Measurements from ENCODE around the gene CASQ2. TPM values are rescaled to one million over a fixed set of nuclear protein-coding genes. Genes with fewer than 3 reads are reported as not detected.

Gene CASQ2
- total RNA-seq, 1 experiment from 2014 or later = not detected

- Mint-ChIP-seq H3K27ac (ENCODE audit: low read depth, unreplicated experiment) (no peak overlapping the region), H3K4me3 (ENCODE audit: unreplicated experiment) (no peak overlapping the region), H3K36me3 (ENCODE audit: insufficient read depth, unreplicated experiment) (peaks cover 31% of the 10 kb centered on the region), H3K9me3 (ENCODE audit: unreplicated experiment) (peaks cover 8% of the 10 kb centered on the region), H3K4me1 (ENCODE audit: insufficient read depth, unreplicated experiment) (peaks cover 27% of the 10 kb centered on the region), H3K27me3 (ENCODE audit: insufficient read depth, unreplicated experiment) (no peaks in the 10 kb centered on the region)
- no TSS peak for BruUV-seq (replicated peaks)
- ChIA-PET POLR2A (no interaction called here), CTCF (no interaction called here)
- peak; percentile 53 for DNase-seq (ENCODE audit: unreplicated experiment)
- no peak for TF ChIP-seq CTCF (IDR thresholded peaks at IDR 0.05; ENCODE audit: unreplicated experiment)
- intact Hi-C loops (cut with micrococcal nuclease) = no loop called here
Observed at GRCh38 chr1:115665319-115666096, 103.0 kb downstream of the CASQ2 start.

GRCh38 chr1:115661157-115661556 is 107.4 kb downstream of the CASQ2 start:
- Mint-ChIP-seq H3K27me3 (ENCODE audit: insufficient read depth, unreplicated experiment) (no peaks in the 10 kb centered on the region), H3K9me3 (ENCODE audit: unreplicated experiment) (no peaks in the 10 kb centered on the region), H3K36me3 (ENCODE audit: insufficient read depth, unreplicated experiment) (peaks cover 30% of the 10 kb centered on the region), H3K27ac (ENCODE audit: low read depth, unreplicated experiment) (peak overlapping the region; percentile 23), H3K4me3 (ENCODE audit: unreplicated experiment) (no peak overlapping the region), H3K4me1 (ENCODE audit: insufficient read depth, unreplicated experiment) (peaks cover 9% of the 10 kb centered on the region)
- no TSS peak for BruUV-seq (replicated peaks)
- intact Hi-C loops (cut with micrococcal nuclease) = no loop called here
- CTCF ChIA-PET = no interaction called here
- POLR2A ChIA-PET = interaction anchor here (1.2 to 2.6 kb wide), 2 partner anchors 16 to 18 kb away, joined by 4 to 7 read pairs; no protein-coding TSS in a partner anchor
- TF ChIP-seq CTCF (IDR thresholded peaks at IDR 0.05; ENCODE audit: unreplicated experiment) = no peak
- no peak for DNase-seq (ENCODE audit: unreplicated experiment)

GRCh38 chr1:115660151-115660550 is 108.4 kb downstream of the CASQ2 start:
- H3K4me3 Mint-ChIP-seq (ENCODE audit: unreplicated experiment) = no peak overlapping the region
- H3K9me3 Mint-ChIP-seq (ENCODE audit: unreplicated experiment) = no peaks in the 10 kb centered on the region
- CTCF ChIA-PET = interaction anchor here (0.7 to 1.2 kb wide), 4 partner anchors 18 to 104 kb away, joined by 3 to 5 read pairs (median 4); no protein-coding TSS in a partner anchor
- H3K4me1 Mint-ChIP-seq (ENCODE audit: insufficient read depth, unreplicated experiment) = peaks cover 2% of the 10 kb centered on the region
- no peak for DNase-seq (ENCODE audit: unreplicated experiment)
- intact Hi-C loops (cut with micrococcal nuclease) = no loop called here
- POLR2A ChIA-PET = interaction anchor here (1.3 to 2.6 kb wide), 2 partner anchors 15 to 19 kb away, joined by 5 to 7 read pairs; no protein-coding TSS in a partner anchor
- H3K27ac Mint-ChIP-seq (ENCODE audit: low read depth, unreplicated experiment) = no peak overlapping the region
- H3K27me3 Mint-ChIP-seq (ENCODE audit: insufficient read depth, unreplicated experiment) = no peaks in the 10 kb centered on the region
- no TSS peak for BruUV-seq (replicated peaks)
- no peak for TF ChIP-seq CTCF (IDR thresholded peaks at IDR 0.05; ENCODE audit: unreplicated experiment)
- peaks cover 31% of the 10 kb centered on the region for H3K36me3 Mint-ChIP-seq (ENCODE audit: insufficient read depth, unreplicated experiment)

- no peak for DNase-seq (ENCODE audit: unreplicated experiment)
- H3K4me3 Mint-ChIP-seq (ENCODE audit: unreplicated experiment) = no peak overlapping the region
- no TSS peak for BruUV-seq (replicated peaks)
- no peak overlapping the region for H3K27ac Mint-ChIP-seq (ENCODE audit: low read depth, unreplicated experiment)
- no peaks in the 10 kb centered on the region for H3K9me3 Mint-ChIP-seq (ENCODE audit: unreplicated experiment)
- intact Hi-C loops (cut with micrococcal nuclease) = no loop called here
- no peaks in the 10 kb centered on the region for H3K27me3 Mint-ChIP-seq (ENCODE audit: insufficient read depth, unreplicated experiment)
- H3K36me3 Mint-ChIP-seq (ENCODE audit: insufficient read depth, unreplicated experiment) = peaks cover 34% of the 10 kb centered on the region
- CTCF ChIA-PET = interaction anchor here (1.2 to 1.3 kb wide), 2 partner anchors 14 to 105 kb away, joined by 4 to 5 read pairs; no protein-coding TSS in a partner anchor
- H3K4me1 Mint-ChIP-seq (ENCODE audit: insufficient read depth, unreplicated experiment) = no peaks in the 10 kb centered on the region
- POLR2A ChIA-PET = no interaction called here
- no peak for TF ChIP-seq CTCF (IDR thresholded peaks at IDR 0.05; ENCODE audit: unreplicated experiment)
Observed at GRCh38 chr1:115658646-115659045, 109.9 kb downstream of the CASQ2 start.
